ENCODE results near the gene ZRSR2. TPM values are rescaled to one million over a fixed set of nuclear protein-coding genes. Genes with fewer than 3 reads are reported as not detected.
"Not testable (repeated sequence)": the region's sequence is repeated elsewhere in the genome, so short reads cannot be mapped to it uniquely, and the experiment has no call there.

The ZRSR2 gene
- 7.9 and 10.6 TPM in 2 replicates for total RNA-seq
- 15.5 and 21.1 TPM in 2 replicates for polyA plus RNA-seq

- Histone ChIP-seq H3K9me3 (ENCODE audit: low read depth) (no peaks in the 10 kb centered on the region), H3K36me3 (peaks cover 7% of the 10 kb centered on the region), H3K27ac (peak within 1 kb of the TSS; percentile 29), H3K4me1 (ENCODE audit: low read depth) (peaks cover 4% of the 10 kb centered on the region), H3K27me3 (no peaks in the 10 kb centered on the region), H3K4me3 (peak within 1 kb of the TSS; percentile 55)
- DNase-seq (ENCODE audit: low read depth in 1 of 2, low spot score in 1 of 2): peak; percentile 77 to 93
- no peak for TF ChIP-seq CTCF (IDR thresholded peaks at IDR 0.05; ENCODE audit: low read depth, low read length)
Observed at GRCh38 chrX:15789979-15790768, at the start of gene ZRSR2. TSS of gene ZRSR2 (plus strand) at chrX:15790484. CDS start at chrX:15790496, 12 bp downstream.

- DNase-seq (ENCODE audit: low read depth in 1 of 2, low spot score in 1 of 2): peak in 1 of 2 donors; percentile 30
- TF ChIP-seq CTCF (IDR thresholded peaks at IDR 0.05; ENCODE audit: low read depth, low read length): no peak
- H3K27ac ChIP-seq: no peak overlapping the region
- no peaks in the 10 kb centered on the region for H3K27me3 ChIP-seq
- H3K9me3 ChIP-seq (ENCODE audit: low read depth): no peaks in the 10 kb centered on the region
- no peaks in the 10 kb centered on the region for H3K36me3 ChIP-seq
- no peak overlapping the region for H3K4me3 ChIP-seq
- H3K4me1 ChIP-seq (ENCODE audit: low read depth): peaks cover 4% of the 10 kb centered on the region
Observed at GRCh38 chrX:15744181-15744867, 46.0 kb upstream of the ZRSR2 start.

GRCh38 chrX:15745179-15745578 lies 45.1 kb upstream of the ZRSR2 start:
- no peak for TF ChIP-seq CTCF (IDR thresholded peaks at IDR 0.05; ENCODE audit: low read depth, low read length)
- Histone ChIP-seq H3K27me3 (no peaks in the 10 kb centered on the region), H3K4me3 (no peak overlapping the region), H3K36me3 (no peaks in the 10 kb centered on the region), H3K4me1 (ENCODE audit: low read depth) (no peaks in the 10 kb centered on the region), H3K9me3 (ENCODE audit: low read depth) (no peaks in the 10 kb centered on the region), H3K27ac (no peak overlapping the region)
- DNase-seq (ENCODE audit: low read depth in 1 of 2, low spot score in 1 of 2): peak in 1 of 2 donors; percentile 57

- H3K36me3 ChIP-seq; H3K4me3 ChIP-seq; H3K27ac ChIP-seq; DNase-seq (ENCODE audit: low read depth in 1 of 2, low spot score in 1 of 2); H3K9me3 ChIP-seq (ENCODE audit: low read depth); H3K27me3 ChIP-seq; H3K4me1 ChIP-seq (ENCODE audit: low read depth): not testable (repeated sequence)
Observed at GRCh38 chrX:15746651-15747050, 43.6 kb upstream of the ZRSR2 start.

- no peak overlapping the region for H3K27ac ChIP-seq
- DNase-seq (ENCODE audit: low read depth in 1 of 2, low spot score in 1 of 2): no peak
- no peak overlapping the region for H3K4me3 ChIP-seq
- no peaks in the 10 kb centered on the region for H3K9me3 ChIP-seq (ENCODE audit: low read depth)
- H3K36me3 ChIP-seq: no peaks in the 10 kb centered on the region
- H3K27me3 ChIP-seq: no peaks in the 10 kb centered on the region
- H3K4me1 ChIP-seq (ENCODE audit: low read depth): no peaks in the 10 kb centered on the region
- TF ChIP-seq CTCF (IDR thresholded peaks at IDR 0.05; ENCODE audit: low read depth, low read length): no peak
Observed at GRCh38 chrX:15747626-15748173, 42.6 kb upstream of the ZRSR2 start.

GRCh38 chrX:15748841-15749240 lies 41.4 kb upstream of the ZRSR2 start:
- H3K27ac ChIP-seq: no peak overlapping the region
- H3K36me3 ChIP-seq: no peaks in the 10 kb centered on the region
- H3K27me3 ChIP-seq: no peaks in the 10 kb centered on the region
- no peak for DNase-seq (ENCODE audit: low read depth in 1 of 2, low spot score in 1 of 2)
- no peak overlapping the region for H3K4me3 ChIP-seq
- H3K9me3 ChIP-seq (ENCODE audit: low read depth): no peaks in the 10 kb centered on the region
- peaks cover under 1% of the 10 kb centered on the region for H3K4me1 ChIP-seq (ENCODE audit: low read depth)
- no peak for TF ChIP-seq CTCF (IDR thresholded peaks at IDR 0.05; ENCODE audit: low read depth, low read length)

All from cardiac muscle cell (in vitro differentiated cells and primary cell).